Muscle of leg (tissue), 11 donors: Measurements from ENCODE around the gene NAA25. TPM values are rescaled to one million over a fixed set of nuclear protein-coding genes. Genes with fewer than 3 reads are reported as not detected.
A peak's percentile ranks its signal among the peaks of the same experiment; 100 is the strongest.

Source experiments
- DNase-seq: peaks from one replicate; pipeline ENCODE4 v3.0.0; 2013
- H3K27ac ChIP-seq: one replicate; pipeline ENCODE4 v1.5.1; 2013; ENCODE audit warnings: mild to moderate bottlenecking, low read length, control low read depth
- H3K27me3 ChIP-seq: one replicate; pipeline ENCODE4 v1.6.1; 2013; ENCODE audit warnings: low read length; ENCODE audit not compliant: control insufficient read depth, insufficient read depth
- H3K36me3 ChIP-seq: one replicate; pipeline ENCODE4 v1.6.1; 2013; ENCODE audit warnings: low read length; ENCODE audit not compliant: control insufficient read depth, insufficient read depth
- H3K4me1 ChIP-seq: one replicate; pipeline ENCODE4 v1.6.1; 2013; ENCODE audit warnings: low read length; ENCODE audit not compliant: control insufficient read depth, insufficient read depth
- H3K4me3 ChIP-seq: one replicate; pipeline ENCODE4 v1.5.1; 2013; ENCODE audit warnings: low read length, control low read depth
- H3K9me3 ChIP-seq: replicated peaks from 2 replicates; pipeline ENCODE4 v1.6.1; 2013; ENCODE audit warnings: low read depth, low read length; ENCODE audit not compliant: control insufficient read depth
- WGBS: methylation state at CpG from one replicate; pipeline ENCODE4 v1.1.5; 2013; ENCODE audit warnings: missing lambda C conversion rate; ENCODE audit not compliant: insufficient coverage; 5-methylcytosine and 5-hydroxymethylcytosine counted together
- polyA plus RNA-seq, 8 donors: library from polyadenylated mRNA; unstranded; fragments of 120-200 nt; gene quantifications; one replicate each; pipeline versions ENCODE4 v1.2.1 to v1.2.3, GENCODE V29; 2013; ENCODE audit warnings: inconsistent platforms in 1 of 8, low replicate concordance in 1 of 8; ENCODE audit not compliant: insufficient read length in 8 of 8, insufficient read depth in 1 of 8
- total RNA-seq: library from RNA; stranded (reverse); fragments of 120-200 nt; gene quantifications from one replicate; pipeline ENCODE4 v1.2.4, GENCODE V29; 2013

NAA25 gene
- total and polyA plus RNA-seq, 9 donors: 16.2 to 27.9 (median 18.8) TPM

GRCh38 chr12:112029301-112029700, 79.3 kb downstream of the NAA25 start:
- H3K9me3 ChIP-seq: no peaks in the 10 kb centered on the region
- no peaks in the 10 kb centered on the region for H3K4me1 ChIP-seq
- H3K27me3 ChIP-seq: no peaks in the 10 kb centered on the region
- H3K4me3 ChIP-seq: no peak overlapping the region
- peak; percentile 11 for DNase-seq
- no CpG with 5 or more reads among the region's 2 CpGs for WGBS
- H3K27ac ChIP-seq: no peak overlapping the region
- H3K36me3 ChIP-seq: peaks cover 39% of the 10 kb centered on the region

DNA sequence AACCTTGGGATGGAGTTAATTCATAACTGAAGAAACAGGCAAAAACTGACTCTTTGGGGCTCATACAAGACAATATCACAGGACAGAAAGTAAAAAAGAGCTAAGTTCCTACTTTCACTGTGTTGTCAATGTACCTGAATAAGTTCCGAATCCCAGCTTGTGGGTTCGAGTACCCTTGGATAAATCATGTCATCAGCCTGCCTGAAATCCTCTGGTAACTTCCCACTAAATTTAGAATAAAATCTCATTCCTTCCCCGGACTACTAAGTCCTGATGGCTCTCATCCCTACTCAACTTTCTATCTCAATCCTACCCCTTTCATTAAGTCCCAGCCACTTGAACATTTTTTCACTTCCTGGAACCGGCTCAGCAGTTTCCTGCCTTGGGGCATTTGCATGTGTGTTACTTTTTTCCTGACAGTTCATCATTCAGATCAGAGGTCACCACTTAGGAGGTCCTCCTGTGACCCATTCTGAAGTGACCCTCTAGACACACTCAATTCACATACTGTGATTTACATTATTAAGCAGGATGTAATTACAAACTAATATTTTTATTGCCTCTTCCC, 82.7 kb downstream of the NAA25 start:
- no peaks in the 10 kb centered on the region for H3K9me3 ChIP-seq
- no peak overlapping the region for H3K27ac ChIP-seq
- 78% methylated on average over 4 of the region's 4 CpGs for WGBS
- H3K36me3 ChIP-seq: peaks cover 46% of the 10 kb centered on the region
- H3K4me1 ChIP-seq: no peaks in the 10 kb centered on the region
- H3K4me3 ChIP-seq: no peak overlapping the region
- no peak for DNase-seq
- H3K27me3 ChIP-seq: no peaks in the 10 kb centered on the region

GRCh38 chr12:112023759-112024396, 84.7 kb downstream of the NAA25 start:
- Histone ChIP-seq H3K4me1 (no peaks in the 10 kb centered on the region), H3K27me3 (no peaks in the 10 kb centered on the region), H3K9me3 (no peaks in the 10 kb centered on the region), H3K36me3 (peaks cover 54% of the 10 kb centered on the region), H3K27ac (no peak overlapping the region), H3K4me3 (no peak overlapping the region)
- DNase-seq: no peak
- WGBS: no CpG with 5 or more reads among the region's 4 CpGs

- H3K27me3 ChIP-seq: no peaks in the 10 kb centered on the region
- H3K36me3 ChIP-seq: peaks cover 58% of the 10 kb centered on the region
- no peaks in the 10 kb centered on the region for H3K9me3 ChIP-seq
- no peak overlapping the region for H3K27ac ChIP-seq
- WGBS: 83% methylated on average over 11 of the region's 11 CpGs
- no peak for DNase-seq
- H3K4me3 ChIP-seq: no peak overlapping the region
- no peaks in the 10 kb centered on the region for H3K4me1 ChIP-seq
Measured at GRCh38 chr12:112022241-112023016, 86.2 kb downstream of the NAA25 start.

GRCh38 chr12:112020947-112021457, 87.6 kb downstream of the NAA25 start:
- WGBS: 86% methylated on average over 4 of the region's 8 CpGs
- no peaks in the 10 kb centered on the region for H3K4me1 ChIP-seq
- DNase-seq: no peak
- H3K27ac ChIP-seq: no peak overlapping the region
- H3K27me3 ChIP-seq: no peaks in the 10 kb centered on the region
- H3K9me3 ChIP-seq: no peaks in the 10 kb centered on the region
- H3K4me3 ChIP-seq: no peak overlapping the region
- H3K36me3 ChIP-seq: peaks cover 61% of the 10 kb centered on the region

DNA sequence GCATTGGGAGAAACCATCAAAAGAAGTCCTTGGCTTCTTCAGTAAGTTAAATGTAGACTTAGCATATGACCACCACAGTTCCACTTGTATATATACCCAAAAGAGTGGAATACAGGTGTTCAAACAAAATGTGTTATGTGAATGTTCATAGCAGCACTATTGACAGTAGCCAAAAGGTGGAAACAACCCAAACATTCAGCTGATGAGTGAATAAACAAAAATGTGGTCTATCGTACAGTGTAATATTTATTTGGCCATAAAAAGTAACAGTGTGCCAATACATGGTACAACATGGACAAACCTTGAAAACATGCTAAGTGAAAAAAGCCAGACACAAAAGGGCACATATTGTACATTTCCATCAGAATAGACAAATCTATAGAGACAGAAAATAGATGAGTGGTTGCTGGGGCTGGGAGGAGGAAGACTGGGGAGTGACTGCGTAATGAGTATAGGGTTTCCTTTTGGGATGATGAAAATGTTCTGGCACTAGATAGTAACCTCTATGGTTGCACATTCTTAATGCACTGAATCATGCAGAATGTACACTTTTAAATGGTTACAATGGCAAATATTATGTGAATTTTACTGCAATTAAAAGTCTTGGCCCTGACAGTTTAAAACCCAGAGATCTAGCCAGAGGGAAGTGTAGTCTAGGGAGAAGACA, 89.9 kb downstream of the NAA25 start:
- Histone ChIP-seq H3K27me3 (no peaks in the 10 kb centered on the region), H3K4me1 (peaks cover 9% of the 10 kb centered on the region), H3K36me3 (peaks cover 55% of the 10 kb centered on the region), H3K9me3 (no peaks in the 10 kb centered on the region), H3K27ac (no peak overlapping the region), H3K4me3 (no peak overlapping the region)
- whole genome bisulfite sequencing: no CpG with 5 or more reads among the region's 2 CpGs
- no peak for DNase-seq

GRCh38 chr12:112017041-112017440, 91.5 kb downstream of the NAA25 start:
- Histone ChIP-seq H3K9me3 (no peaks in the 10 kb centered on the region), H3K36me3 (peaks cover 47% of the 10 kb centered on the region), H3K27me3 (no peaks in the 10 kb centered on the region), H3K4me3 (no peak overlapping the region), H3K4me1 (peaks cover 16% of the 10 kb centered on the region), H3K27ac (no peak overlapping the region)
- DNase-seq: no peak
- WGBS: no CpG with 5 or more reads among the region's 1 CpG

GRCh38 chr12:112015938-112016337, 92.6 kb downstream of the NAA25 start:
- 100% methylated on average over 4 of the region's 6 CpGs for WGBS
- DNase-seq: no peak
- H3K36me3 ChIP-seq: peaks cover 37% of the 10 kb centered on the region

DNA sequence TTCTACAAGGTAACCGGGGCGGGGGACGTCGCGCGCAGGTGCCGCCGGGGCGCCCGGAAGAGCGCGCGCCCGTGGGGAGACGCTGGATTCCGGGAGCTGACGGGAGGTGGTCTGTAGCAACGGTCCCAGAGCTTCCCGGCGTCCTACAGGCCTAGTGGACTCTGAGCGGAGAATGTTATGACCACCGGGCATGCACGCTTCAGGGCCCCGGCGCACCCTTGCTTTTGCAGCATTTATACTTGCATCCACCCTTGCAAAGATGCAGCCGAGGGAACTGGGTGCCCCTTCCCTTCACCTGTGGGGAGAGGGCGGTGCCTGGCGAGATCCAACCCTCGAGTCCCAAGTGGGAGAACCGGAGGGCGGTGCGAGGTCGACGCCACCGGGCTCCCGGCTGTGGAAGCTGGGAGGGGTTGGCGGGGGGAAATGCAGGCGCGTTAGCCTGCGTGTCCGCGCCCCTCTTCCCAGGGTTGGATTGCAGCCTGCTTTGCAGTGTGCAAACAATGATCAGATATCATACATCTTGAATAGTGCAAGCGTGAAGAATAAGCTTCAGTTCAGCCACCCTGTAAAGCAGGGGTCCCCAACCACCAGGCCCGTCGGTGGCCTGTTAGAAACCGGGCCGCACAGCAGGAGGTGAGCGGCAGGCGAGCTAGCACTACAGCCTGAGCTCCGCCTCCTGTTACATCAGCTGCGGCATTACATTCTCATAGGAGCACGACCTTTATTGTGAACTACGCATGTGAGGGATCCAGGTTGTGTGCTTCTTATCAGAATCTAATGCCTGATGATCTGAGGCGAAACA, 94.8 kb downstream of the NAA25 start:
- Histone ChIP-seq H3K27ac (peak overlapping the region; percentile 67), H3K9me3 (no peaks in the 10 kb centered on the region), H3K36me3 (peaks cover 17% of the 10 kb centered on the region), H3K4me1 (peaks cover 21% of the 10 kb centered on the region), H3K4me3 (peak overlapping the region; percentile 61), H3K27me3 (no peaks in the 10 kb centered on the region)
- 2% methylated on average over 45 of the region's 54 CpGs for WGBS
- peak; percentile 54 for DNase-seq

More at GRCh38 chr12:112015938-112016337, 92.6 kb downstream of the NAA25 start:
- Histone ChIP-seq H3K4me3 (no peak overlapping the region), H3K4me1 (peaks cover 21% of the 10 kb centered on the region), H3K9me3 (no peaks in the 10 kb centered on the region), H3K27me3 (no peaks in the 10 kb centered on the region), H3K27ac (no peak overlapping the region)
